Kidney capillary endothelial cell (primary cell): ENCODE results near the gene ASPDH.
"Not testable (repeated sequence)": the region's sequence is repeated elsewhere in the genome, so short reads cannot be mapped to it uniquely, and the experiment has no call there.

ENCODE experiments used
- DNase-seq: peaks from one replicate; pipeline ENCODE4 v3.0.0-alpha.2; 2018; ENCODE audit warnings: low spot score

The ASPDH gene

GRCh38 chr19:50477751-50478515 is 35.8 kb downstream of the ASPDH start:
- DNase-seq, result no peak

DNA sequence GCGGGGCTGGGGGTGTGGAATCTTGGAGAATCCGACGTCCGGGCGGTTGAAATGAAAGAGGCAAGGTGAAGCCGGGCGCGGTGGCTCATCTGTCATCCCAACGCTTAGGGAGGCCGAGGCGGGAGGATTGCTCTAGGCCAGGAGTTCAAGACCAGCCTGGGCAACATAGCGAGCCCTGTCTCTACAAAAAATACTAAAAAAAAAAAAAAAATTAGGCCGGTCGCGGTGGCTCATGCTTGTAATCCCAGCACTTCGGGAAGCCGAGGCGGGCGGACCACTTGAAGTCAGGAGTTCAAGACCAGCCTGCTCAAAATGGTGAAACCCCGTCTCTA is 36.8 kb downstream of the ASPDH start:
- no peak for DNase-seq

DNA sequence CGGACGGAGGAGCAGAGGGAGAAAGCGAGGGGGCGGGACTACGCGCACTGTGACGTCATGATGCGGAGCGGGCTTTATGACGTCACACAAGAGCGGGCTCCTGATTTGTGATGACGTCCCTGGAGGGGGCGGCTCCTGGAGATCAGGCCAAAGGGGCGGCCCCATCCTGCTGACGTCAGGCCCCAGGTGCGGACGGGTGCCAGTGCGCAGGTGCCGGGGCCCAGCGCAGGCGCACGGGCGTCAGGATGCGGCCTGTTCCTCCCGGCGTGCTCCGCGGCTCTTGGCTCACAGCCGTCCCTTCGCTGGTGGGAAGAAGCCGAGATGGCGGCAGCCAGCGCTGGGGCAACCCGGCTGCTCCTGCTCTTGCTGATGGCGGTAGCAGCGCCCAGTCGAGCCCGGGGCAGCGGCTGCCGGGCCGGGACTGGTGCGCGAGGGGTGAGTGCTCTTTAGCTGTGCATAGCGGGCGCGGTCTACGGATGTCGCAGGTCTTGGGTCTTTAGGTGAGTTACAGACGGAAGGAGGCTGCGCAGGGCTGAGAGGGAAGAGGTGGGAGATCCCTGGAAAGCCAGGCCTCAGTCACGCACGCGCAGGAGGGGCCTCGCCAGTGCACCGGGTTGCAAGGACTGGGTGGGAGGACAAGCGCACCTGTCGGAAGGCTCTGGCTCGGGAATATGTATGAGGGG is 37.3 kb downstream of the ASPDH start, which contains the start of the genes EMC10 and GARIN5A:
TSS of gene EMC10 (plus strand) at position 284 of the 683 bp plus-strand sequence. CDS start at position 322, 38 bp downstream.
TSS of gene GARIN5A (minus strand) at position 625 of the 683 bp plus-strand sequence. CDS start at position 165, 460 bp downstream.
- DNase-seq, result peak; percentile 85

DNA sequence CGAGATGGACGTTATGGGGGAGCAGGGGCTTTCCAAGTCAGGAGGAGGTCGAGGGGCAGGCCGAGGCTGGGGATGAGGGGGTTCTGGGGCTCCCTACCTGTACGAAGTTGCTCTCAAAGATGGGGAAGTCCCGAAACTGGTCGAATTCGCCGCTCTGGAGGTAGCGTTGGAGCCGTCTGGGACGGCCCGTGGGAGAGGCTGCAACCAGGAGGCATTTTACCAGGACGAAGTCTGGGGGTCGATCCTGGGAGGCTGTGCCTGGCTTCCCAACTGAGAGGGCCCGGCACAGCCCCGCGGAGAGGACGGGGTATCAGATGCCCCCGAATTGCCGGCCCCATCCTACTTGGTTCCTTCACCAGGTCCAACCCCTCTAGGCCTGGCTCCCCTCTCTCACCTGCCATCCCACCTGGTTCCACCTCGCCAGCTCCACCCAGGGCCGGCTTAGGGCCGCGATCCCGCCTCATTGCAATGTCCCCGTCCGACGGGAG is 37.9 kb downstream of the ASPDH start:
- DNase-seq, result no peak

DNA sequence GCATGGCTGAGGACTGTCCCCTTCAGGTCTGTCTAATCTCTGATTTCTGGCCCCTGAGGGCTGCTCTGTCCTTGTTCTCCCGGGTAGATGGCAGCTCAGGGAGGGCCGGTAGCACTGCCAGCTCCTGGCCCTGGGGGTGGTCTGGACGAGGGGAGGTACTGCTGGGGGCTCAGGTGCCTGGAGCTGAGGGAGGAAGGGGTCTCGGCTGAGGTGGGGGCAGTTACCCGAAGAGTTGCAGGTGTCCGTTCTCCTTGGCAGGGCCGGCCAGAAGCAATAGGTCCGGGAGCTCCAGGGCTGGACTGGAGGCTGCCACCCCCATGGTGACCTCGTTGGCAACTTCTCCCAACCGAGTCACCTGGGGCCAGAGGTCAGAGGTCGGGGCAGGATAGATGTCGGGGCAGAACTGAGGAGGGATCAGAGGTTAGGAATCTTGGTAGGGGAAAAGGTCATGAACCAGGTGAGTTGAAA is 38.6 kb downstream of the ASPDH start:
- DNase-seq, result no peak

DNA sequence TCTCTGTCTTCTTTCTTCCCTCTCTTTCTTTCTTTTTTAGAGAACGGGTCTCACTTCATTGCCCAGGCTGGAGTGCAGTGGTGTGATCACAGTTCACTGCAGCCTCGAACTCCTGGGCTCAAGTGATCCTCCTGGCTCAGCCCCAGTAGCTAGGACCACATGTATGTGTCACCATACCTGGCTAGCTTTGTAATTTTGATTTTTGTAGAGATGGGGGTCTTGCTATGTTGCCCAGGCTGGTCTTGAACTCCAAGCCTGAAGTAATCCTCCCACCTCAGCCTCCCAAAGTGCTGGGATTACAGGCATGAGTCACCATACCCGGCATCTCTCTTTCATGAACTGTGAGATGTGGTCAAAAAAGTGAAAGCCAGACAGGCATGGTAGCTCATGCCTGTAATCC is 40.4 kb downstream of the ASPDH start:
- DNase-seq, result not testable (repeated sequence)

DNA sequence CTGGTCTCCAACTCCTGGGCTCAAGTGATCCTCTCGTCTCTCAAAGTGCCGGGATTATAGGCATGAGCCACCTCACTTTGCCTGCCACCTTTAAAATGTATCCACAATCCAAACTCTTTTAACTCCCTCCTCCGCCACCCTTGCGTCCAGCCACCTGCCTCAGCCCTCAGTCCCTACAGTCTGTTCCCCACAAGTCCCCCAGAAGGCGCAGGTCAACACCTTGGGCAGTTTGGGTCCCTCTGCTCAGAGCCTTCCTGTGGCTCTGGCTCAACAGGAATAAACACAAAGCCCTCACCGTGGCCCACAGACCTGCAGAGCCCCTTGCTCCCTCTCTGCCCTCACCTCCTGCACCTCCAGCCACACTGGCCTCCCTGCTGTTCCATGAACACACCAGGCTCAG is 44.9 kb downstream of the ASPDH start:
- no peak for DNase-seq

- DNase-seq, result no peak
These were observed 46.1 kb downstream of the ASPDH start for GRCh38 chr19:50467566-50467965.

- no peak for DNase-seq
These were observed 47.0 kb downstream of the ASPDH start for GRCh38 chr19:50466706-50467039.

GRCh38 chr19:50465986-50466705 is 47.6 kb downstream of the ASPDH start:
- DNase-seq, result peak; percentile 18

- no peak for DNase-seq
These were observed 48.7 kb downstream of the ASPDH start for GRCh38 chr19:50465000-50465399.

DNA sequence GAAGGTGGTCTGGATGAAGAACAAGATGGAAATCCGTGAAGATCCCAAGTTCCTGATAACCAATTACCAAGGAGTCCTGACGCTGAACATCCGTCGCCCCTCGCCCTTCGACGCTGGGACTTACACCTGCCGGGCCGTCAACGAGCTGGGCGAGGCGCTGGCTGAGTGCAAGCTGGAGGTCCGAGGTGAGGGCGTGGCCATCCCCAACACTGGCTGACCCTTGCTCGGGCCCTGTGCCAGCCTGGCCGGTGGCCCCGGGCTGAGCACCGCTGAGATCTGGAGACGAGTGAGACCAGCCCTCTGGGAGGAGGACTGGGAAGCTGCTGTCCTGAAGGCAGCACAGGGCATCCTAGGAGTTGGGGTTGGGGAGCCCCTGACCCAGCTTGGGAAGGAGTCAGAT is 49.4 kb downstream of the ASPDH start:
- no peak for DNase-seq

GRCh38 chr19:50462970-50463369 is 50.7 kb downstream of the ASPDH start:
- DNase-seq, result no peak
